HG02763 (cell line): ENCODE data around the gene LYRM4.

ENCODE experiments used
- ATAC-seq: cut with Tn5 transposase; IDR thresholded peaks from one replicate; pipeline ENCODE4 v1.9.1; 2021; ENCODE audit warnings: mild to moderate bottlenecking, moderate library complexity; ENCODE audit not compliant: unreplicated experiment

The LYRM4 gene

DNA sequence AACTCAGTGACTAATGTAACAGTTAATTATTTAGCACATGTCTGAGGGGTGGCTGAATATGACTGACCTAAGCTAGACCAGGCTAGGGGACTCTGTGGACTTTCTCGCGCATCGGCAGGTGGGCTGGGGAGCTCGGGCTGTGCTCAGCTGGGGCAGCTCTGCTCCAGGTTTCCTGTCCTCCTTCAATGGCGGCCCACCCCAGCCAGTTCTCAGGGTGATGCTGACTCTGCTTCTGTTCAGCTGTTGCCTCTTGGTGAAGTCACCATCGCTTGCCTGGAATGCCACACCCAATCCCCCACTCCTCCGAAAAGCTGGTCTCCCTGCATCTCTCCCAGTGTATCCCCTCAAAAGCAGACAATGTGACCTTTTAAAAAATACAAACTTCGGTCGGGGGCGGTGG lies 155.6 kb downstream of the LYRM4 start:
- no peak for ATAC-seq

- no peak for ATAC-seq
Measured at GRCh38 chr6:5104667-5105066, 156.1 kb downstream of the LYRM4 start.

- no peak for ATAC-seq
Measured at GRCh38 chr6:5103250-5103649, 157.5 kb downstream of the LYRM4 start.

GRCh38 chr6:5102267-5102970 lies 158.3 kb downstream of the LYRM4 start:
- ATAC-seq = no peak

DNA sequence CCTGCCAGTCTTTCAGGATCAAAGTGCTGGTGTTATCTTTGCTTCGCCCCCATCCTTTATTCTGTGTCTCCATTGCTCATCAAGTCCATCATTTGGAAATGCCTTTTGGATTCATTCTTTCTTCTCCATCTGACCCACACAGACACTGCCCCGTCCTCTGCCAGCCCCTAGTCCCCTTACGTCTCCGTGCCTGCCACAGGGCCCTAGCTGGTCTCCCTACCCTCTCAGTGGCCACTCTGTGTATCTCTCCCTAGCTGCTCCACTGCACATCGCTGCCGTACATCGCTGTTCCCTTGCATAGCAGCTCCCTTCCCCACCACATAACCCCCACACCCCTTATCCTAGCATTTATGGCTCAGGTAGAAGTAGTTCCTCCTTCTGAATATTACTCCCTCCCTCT lies 159.9 kb downstream of the LYRM4 start:
- ATAC-seq = no peak

DNA sequence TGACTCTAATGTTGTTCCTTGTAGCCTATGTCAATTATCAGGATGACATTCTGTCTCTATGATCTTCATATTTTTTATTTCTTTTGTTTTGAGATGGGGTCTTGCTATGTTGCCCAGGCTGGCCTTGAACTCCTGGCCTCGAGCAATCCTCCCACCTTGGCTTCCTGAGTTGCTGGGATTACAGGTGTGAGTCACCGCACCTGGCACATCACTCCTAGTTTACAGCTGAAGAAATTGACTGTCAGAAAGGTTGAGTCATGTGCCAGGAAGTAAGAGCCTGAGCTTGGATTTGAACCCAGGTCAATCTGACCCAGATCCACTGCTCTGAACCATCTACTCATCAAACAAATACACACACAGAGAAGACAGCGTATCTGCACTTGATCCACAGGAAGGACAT lies 161.2 kb downstream of the LYRM4 start:
- ATAC-seq = no peak

GRCh38 chr6:5098501-5099270 lies 162.1 kb downstream of the LYRM4 start:
- ATAC-seq = no peak

DNA sequence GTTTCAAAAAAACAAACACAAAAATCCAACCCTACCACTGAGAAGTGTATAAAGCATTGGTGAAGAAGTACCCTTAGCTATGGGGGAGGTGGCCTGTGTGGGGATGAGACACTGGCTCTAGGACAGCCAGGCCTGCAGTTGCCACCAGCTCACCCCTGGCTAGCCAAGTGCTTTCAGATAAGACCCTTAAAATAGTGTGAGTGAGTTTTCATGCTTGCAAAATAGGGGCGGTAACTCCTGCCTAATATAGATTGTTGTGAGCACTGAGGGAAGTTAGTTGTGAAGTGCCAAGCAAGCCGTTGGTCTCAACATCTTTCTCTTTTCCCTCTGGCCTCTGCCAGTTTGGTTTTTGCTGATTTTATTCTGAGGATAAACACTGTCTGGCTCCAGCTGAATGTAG lies 164.3 kb downstream of the LYRM4 start:
- ATAC-seq = no peak

GRCh38 chr6:5095236-5095635 lies 165.5 kb downstream of the LYRM4 start:
- ATAC-seq = peak; percentile 61

- no peak for ATAC-seq
Measured at GRCh38 chr6:5094327-5094726, 166.4 kb downstream of the LYRM4 start.

- ATAC-seq = no peak
Measured at GRCh38 chr6:5093231-5094015, 167.3 kb downstream of the LYRM4 start.

GRCh38 chr6:5091210-5092069 lies 169.3 kb downstream of the LYRM4 start:
- no peak for ATAC-seq

DNA sequence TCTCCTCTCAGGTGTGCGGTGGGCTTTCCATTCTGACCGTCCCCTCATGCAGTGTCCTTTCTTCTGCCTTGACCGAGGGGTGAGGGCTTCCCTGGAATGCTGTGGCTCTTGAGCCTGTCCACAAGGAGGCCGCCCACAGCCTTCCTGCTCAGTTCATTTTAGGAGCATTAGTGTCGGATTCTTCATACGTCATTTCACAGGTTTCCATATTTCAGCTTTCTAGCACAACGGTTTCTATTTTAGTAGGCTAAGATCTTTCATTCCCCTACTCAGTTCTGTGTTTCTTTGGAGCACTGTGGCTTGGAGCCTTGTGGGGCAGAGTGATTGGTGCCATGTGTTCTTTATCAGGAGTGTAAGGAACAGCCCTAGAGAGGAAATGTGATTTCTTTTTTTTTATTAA lies 170.1 kb downstream of the LYRM4 start:
- no peak for ATAC-seq

DNA sequence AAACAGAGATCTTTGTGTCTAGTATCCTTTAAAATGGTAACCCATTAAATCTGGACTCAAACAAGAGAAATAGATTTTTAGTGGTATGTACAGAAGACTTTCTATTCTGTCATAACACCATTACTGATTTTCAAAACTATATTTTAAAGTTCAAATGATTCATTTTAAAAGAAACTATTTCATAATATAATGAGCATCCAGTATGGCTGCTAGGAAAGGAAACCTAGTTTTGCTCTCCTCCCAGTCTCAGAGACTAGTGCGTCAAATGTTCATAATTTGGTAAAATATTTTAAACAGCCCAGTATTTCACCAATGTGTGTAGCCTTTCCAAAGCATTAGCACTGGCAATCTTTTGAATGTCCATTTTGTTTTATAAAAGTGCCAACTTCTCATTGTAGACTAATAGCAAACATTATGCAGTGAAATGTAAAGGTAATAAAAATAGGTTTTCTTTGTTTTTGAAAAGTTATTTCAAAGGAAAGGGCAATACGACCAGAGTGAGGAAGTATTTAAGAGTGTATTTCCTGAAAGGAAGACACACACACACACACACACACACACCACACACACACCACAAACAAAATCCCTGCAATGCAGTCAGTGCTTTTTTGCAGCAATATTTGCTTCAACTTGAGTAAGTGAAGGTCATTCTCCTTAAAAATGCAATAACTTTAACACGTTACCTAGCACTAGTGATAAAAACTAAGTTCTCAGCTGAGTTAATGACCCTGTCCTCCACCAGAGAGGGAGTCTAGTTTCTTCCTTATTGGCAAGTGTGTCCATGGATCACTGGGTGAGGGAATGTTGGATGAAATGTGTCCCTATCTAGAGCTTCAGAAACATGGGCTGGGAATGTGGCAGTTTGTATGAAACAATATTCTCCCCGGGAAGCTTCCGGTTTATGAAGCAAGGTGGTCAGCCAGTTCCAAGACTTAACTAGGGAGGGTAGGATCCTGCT lies 171.0 kb downstream of the LYRM4 start:
- no peak for ATAC-seq

DNA sequence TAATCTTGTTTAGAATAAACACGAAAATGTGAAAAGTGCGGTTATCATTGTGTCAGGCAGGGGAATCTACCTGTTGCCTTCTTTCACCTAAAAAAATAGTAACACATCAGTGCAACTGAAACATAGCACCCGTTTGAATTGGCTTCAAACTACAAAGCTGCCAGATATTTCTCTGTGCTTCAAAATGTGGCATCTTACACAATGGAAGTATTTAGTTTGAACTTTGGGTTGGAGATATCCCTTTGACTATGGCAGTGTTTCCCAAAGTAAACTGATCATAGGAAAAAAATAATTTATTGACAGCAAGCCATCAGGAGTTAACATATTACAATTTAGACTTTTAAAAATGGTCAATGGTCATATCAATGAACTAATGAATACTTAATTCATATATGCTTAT lies 172.0 kb downstream of the LYRM4 start:
- ATAC-seq = no peak

GRCh38 chr6:5087389-5087788 lies 173.4 kb downstream of the LYRM4 start:
- ATAC-seq = no peak

- no peak for ATAC-seq
Measured at GRCh38 chr6:5086294-5086890, 174.4 kb downstream of the LYRM4 start.

- no peak for ATAC-seq
Measured at GRCh38 chr6:5085648-5086293, 175.0 kb downstream of the LYRM4 start.
